HEK293T (cell line): Measurements from ENCODE around the gene PODNL1.

Source experiments
- CTCF ChIA-PET: fragments of 350-600 bp; formaldehyde crosslinking; extraction: SDS; loops from one replicate; lab custom pipeline; 2021; ENCODE audit warnings: antibody characterized with exemption, inconsistent platforms; lab: Yijun Ruan, JAX
- POLR2A ChIA-PET: fragments of 350-600 bp; formaldehyde crosslinking; extraction: SDS; loops from one replicate; lab custom pipeline; 2020; ENCODE audit warnings: antibody characterized with exemption, inconsistent platforms; lab: Yijun Ruan, JAX
- DNase-seq: peaks from one replicate; pipeline ENCODE4 v3.0.0; 2012; ENCODE audit warnings: mixed read lengths; ENCODE audit errors: extremely low spot score
- ARNT ChIP-seq: fragments of 450-650 bp; IDR thresholded peaks from 2 replicates; pipeline ENCODE4 v1.6.1; 2017; ENCODE audit warnings: mild to moderate bottlenecking
- BHLHE40 ChIP-seq: fragments of 450-650 bp; IDR thresholded peaks from 2 replicates; pipeline ENCODE4 v1.6.1; 2016; ENCODE audit warnings: mild to moderate bottlenecking, moderate library complexity, borderline replicate concordance
- CTBP1 ChIP-seq: fragments of 450-650 bp; IDR thresholded peaks from 2 replicates; pipeline ENCODE4 v1.6.1; 2016; ENCODE audit warnings: borderline replicate concordance
- ELF4 ChIP-seq: fragments of 450-650 bp; IDR thresholded peaks from 2 replicates; pipeline ENCODE4 v1.6.1; 2017; ENCODE audit warnings: antibody characterized with exemption
- FOXA1 ChIP-seq: fragments of 450-650 bp; IDR thresholded peaks from 2 replicates; pipeline ENCODE4 v1.6.1; 2016; ENCODE audit warnings: mild to moderate bottlenecking
- FOXK2 ChIP-seq: fragments of 450-650 bp; IDR thresholded peaks from 2 replicates; pipeline ENCODE4 v1.6.1; 2016; ENCODE audit warnings: mild to moderate bottlenecking
- FOXM1 ChIP-seq: fragments of 450-650 bp; IDR thresholded peaks from 2 replicates; pipeline ENCODE4 v1.6.1; 2017; ENCODE audit warnings: mild to moderate bottlenecking, borderline replicate concordance
- HDGF ChIP-seq: fragments of 450-650 bp; IDR thresholded peaks from 2 replicates; pipeline ENCODE4 v1.6.1; 2017; ENCODE audit warnings: antibody characterized with exemption, borderline replicate concordance
- L3MBTL2 ChIP-seq: fragments of 450-650 bp; conservative IDR thresholded peaks from 2 replicates; pipeline ENCODE4 v1.6.1; 2016; ENCODE audit warnings: mild to moderate bottlenecking
- LEF1 ChIP-seq: fragments of 450-650 bp; IDR thresholded peaks from 2 replicates; pipeline ENCODE4 v1.6.1; 2017; ENCODE audit warnings: mild to moderate bottlenecking, borderline replicate concordance
- NFRKB ChIP-seq: fragments of 450-650 bp; IDR thresholded peaks from 2 replicates; pipeline ENCODE4 v1.6.1; 2016; ENCODE audit warnings: mild to moderate bottlenecking, moderate library complexity
- SP1 ChIP-seq: fragments of 450-650 bp; IDR thresholded peaks from 2 replicates; pipeline ENCODE4 v1.6.1; 2017
- SUZ12 ChIP-seq: fragments of 450-650 bp; IDR thresholded peaks from 2 replicates; pipeline ENCODE4 v1.6.1; 2016; ENCODE audit warnings: mild to moderate bottlenecking
- TARDBP ChIP-seq: fragments of 450-650 bp; IDR thresholded peaks from 2 replicates; pipeline ENCODE4 v1.6.1; 2016
- ZNF384 ChIP-seq: fragments of 450-650 bp; IDR thresholded peaks from 2 replicates; pipeline ENCODE4 v1.6.1; 2016
- TF ChIP-seq, protein P1 (sequence below): fragments of 450-650 bp; IDR thresholded peaks from 2 replicates; pipeline ENCODE4 v1.6.1; 2016

PODNL1 gene

DNA sequence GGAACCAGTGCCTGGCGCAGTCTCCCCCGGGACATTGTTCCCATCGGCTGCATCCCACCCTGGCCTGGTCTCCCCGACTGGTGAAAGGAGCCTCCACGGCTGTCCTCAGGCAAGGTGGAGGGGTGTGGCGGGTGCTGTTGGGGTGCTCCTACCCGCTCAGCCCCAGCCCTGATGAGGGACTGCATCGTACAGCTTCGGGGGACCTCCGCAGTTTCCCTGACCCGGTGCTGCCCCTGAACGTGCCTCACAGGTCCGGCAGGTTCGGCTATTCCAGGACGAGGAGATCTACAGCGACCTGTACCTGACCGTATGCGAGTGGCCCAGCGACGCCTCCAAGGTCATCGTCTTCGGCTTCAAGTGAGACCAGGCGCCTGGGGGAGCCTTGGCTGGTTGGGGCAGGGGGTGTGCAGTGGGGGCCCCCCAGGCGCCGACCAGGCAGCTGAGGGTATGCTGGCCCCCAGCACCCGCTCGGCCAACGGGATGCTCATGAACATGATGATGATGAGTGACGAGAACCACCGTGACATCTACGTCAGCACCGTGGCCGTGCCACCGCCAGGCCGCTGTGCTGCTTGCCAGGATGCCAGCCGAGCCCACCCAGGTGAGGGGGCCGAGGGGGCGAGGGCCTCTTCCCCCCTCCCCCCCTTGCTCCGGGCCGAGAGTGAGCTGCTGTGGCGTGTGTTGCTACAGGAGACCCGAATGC lies 17.6 kb upstream of the PODNL1 start:
- ChIA-PET CTCF (no interaction called here), POLR2A (no interaction called here)
- DNase-seq: no peak
- no peak for TF ChIP-seq FOXA1
- TF ChIP-seq L3MBTL2: no peak
- TF ChIP-seq, protein P1, sequence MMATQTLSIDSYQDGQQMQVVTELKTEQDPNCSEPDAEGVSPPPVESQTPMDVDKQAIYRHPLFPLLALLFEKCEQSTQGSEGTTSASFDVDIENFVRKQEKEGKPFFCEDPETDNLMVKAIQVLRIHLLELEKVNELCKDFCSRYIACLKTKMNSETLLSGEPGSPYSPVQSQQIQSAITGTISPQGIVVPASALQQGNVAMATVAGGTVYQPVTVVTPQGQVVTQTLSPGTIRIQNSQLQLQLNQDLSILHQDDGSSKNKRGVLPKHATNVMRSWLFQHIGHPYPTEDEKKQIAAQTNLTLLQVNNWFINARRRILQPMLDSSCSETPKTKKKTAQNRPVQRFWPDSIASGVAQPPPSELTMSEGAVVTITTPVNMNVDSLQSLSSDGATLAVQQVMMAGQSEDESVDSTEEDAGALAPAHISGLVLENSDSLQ: no peak
- no peak for TF ChIP-seq FOXM1
- no peak for TF ChIP-seq SP1
- TF ChIP-seq ARNT: no peak
- no peak for TF ChIP-seq SUZ12
- TF ChIP-seq TARDBP: no peak
- TF ChIP-seq CTBP1: no peak
- TF ChIP-seq LEF1: no peak
- TF ChIP-seq FOXK2: no peak
- TF ChIP-seq BHLHE40: no peak
- no peak for TF ChIP-seq NFRKB
- no peak for TF ChIP-seq HDGF
- no peak for TF ChIP-seq ELF4
- TF ChIP-seq ZNF384: no peak

DNA sequence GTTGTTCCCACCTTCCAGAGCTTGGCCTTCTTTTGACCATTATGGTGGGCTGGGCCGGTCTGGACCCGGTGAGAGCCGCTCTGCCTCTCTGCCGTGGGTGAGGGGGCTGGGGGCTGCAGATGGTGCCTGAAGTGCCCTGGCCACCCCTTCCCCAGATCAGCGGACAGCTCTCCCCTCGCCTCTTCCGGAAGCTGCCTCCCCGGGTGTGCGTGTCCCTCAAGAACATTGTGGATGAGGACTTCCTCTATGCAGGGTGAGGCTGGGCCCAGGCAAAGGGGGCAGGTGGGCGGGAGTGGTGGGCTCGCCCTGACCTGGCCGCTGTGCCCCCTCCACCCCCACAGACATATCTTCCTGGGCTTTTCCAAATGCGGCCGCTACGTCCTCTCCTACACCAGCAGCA lies 16.0 kb upstream of the PODNL1 start:
- CTCF ChIA-PET: no interaction called here

DNA sequence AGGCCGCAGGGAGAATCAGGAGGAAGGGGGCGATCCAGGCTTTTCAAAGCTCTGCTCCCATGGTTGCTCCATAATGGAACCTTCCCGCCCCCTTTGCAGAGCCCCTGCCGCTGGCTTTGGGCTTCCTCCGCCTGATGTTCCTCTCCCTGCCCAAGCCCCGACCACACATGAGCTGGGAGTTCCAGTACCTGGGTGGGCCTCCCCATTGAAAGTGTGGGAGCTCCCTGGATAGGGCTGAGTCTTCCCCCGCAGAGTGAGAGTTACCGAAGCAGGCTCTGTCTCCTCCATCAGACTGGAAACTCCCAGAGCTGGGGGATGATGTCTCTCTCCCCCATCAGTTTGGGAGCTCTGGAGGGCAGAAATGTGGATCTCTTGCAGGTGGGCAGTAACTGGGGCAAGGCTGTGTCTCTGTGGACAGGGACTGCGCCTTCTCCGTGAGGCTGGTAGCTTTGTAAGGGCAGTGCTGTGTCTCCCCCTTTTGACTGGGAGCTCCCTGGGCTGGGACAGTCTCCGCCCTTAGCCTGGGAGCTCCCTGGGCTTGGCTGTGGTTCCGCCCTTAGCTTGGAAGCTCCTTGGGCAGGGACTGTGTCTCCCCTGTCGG lies 14.8 kb upstream of the PODNL1 start:
- CTCF ChIA-PET: interaction anchor here (0.9 to 1.7 kb wide), 2 partner anchors 17 to 120 kb away, joined by 3 read pairs; partner anchors contain the start of gene MISP3
- DNase-seq: no peak
- POLR2A ChIA-PET: interaction anchor here (0.5 to 2.4 kb wide), 10 partner anchors 14 to 544 kb away, joined by 3 to 9 read pairs (median 4); partner anchors contain the start of genes IL27RA, MISP3, PODNL1 and RFX1
- TF ChIP-seq, protein P1: no peak
- TF ChIP-seq HDGF: no peak
- TF ChIP-seq LEF1: no peak
- no peak for TF ChIP-seq ZNF384
- no peak for TF ChIP-seq SP1
- no peak for TF ChIP-seq SUZ12
- TF ChIP-seq FOXK2: no peak
- TF ChIP-seq FOXA1: no peak
- no peak for TF ChIP-seq TARDBP
- no peak for TF ChIP-seq BHLHE40
- no peak for TF ChIP-seq CTBP1

More for the DNA sequence above, 16.0 kb upstream of the PODNL1 start:
- DNase-seq: no peak
- TF ChIP-seq HDGF (no peak), NFRKB (no peak), CTBP1 (no peak)
- POLR2A ChIA-PET: interaction anchor here (1.2 to 2.4 kb wide), 2 partner anchors 15 to 52 kb away, joined by 6 to 9 read pairs; partner anchors contain the start of gene RFX1

DNA sequence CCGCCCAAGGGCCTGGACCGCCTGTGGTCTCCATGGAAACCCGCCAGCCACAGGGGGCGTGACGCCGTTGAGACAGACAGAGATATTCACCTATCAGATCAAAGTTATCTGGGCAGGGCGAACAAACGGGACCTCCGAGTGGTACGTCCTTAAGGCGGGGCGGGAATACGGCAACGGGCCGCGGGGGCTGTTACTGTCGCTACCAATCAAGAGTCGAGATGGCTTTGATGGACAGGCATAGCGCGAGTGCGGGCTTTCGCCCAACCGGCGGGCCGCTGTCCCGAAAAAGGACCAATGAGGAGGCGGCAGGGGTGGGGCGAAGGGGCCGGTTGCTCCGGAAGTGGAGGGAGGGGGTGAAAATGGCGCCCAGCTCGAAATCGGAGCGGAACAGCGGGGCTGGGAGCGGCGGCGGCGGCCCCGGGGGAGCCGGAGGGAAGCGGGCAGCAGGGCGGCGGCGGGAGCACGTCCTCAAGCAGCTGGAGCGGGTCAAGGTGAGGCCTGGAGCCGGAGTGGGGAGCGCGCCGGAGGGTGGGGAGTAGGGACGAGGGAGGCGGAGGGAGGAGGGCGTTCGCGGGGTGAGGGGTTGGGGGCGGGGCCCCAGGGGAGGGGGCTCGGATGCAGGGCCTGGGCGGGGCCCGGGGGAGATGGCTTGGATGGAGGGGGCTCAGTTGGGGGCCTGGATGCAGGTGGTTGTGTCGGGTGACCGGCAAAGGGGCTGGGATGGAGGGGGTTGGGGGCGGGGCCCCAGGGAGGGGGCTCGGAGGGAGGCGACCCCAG lies 14.1 kb upstream of the PODNL1 start, which contains the start of gene DCAF15:
TSS of gene DCAF15 (plus strand) at position 356 of the 777 bp plus-strand sequence. CDS start at position 360, 4 bp downstream.
- ChIA-PET POLR2A (interaction anchor here (0.5 to 2.4 kb wide), 10 partner anchors 14 to 544 kb away, joined by 3 to 9 read pairs (median 4); partner anchors contain the start of genes MISP3, PODNL1 and RFX1), CTCF (interaction anchor here (0.9 to 1.7 kb wide), 3 partner anchors 18 to 163 kb away, joined by 3 read pairs; partner anchors contain the start of gene MISP3)
- peak; percentile 100 for DNase-seq
- TF ChIP-seq TARDBP: no peak
- no peak for TF ChIP-seq CTBP1
- TF ChIP-seq FOXM1: no peak
- no peak for TF ChIP-seq ZNF384
- TF ChIP-seq FOXA1: no peak
- TF ChIP-seq SP1: peak; percentile 45; the same call in 1 of the 2 replicates
- peak; percentile 28; the same call in 1 of the 2 replicates for TF ChIP-seq ELF4
- TF ChIP-seq SUZ12: no peak
- TF ChIP-seq FOXK2: no peak
- TF ChIP-seq, protein P1: peak; percentile 100
- TF ChIP-seq LEF1: no peak
- TF ChIP-seq NFRKB: no peak
- TF ChIP-seq ARNT: no peak
- TF ChIP-seq HDGF: no peak

DNA sequence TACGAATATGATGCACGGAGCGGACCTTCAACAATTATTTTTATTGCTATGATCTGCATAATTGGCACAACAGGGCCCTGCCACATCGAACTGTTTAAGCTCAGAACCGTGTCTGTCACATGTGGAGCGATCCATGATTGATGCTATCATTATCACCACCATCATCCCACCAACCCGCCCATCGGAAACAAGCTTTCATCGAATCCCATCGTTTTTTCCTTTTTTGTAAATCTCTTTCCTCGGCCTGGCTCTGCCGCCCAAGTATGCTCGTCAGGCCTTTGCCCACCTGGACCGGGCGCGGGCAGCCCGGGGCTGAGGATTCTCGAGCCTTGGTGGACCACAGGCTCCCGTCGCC lies 13.6 kb upstream of the PODNL1 start:
- ChIA-PET POLR2A (interaction anchor here (1.1 to 2.4 kb wide), 6 partner anchors 13 to 122 kb away, joined by 3 to 9 read pairs (median 4); partner anchors contain the start of genes MISP3, PODNL1 and RFX1), CTCF (interaction anchor here (1.2 to 1.7 kb wide), 2 partner anchors 19 to 163 kb away, joined by 3 read pairs; no protein-coding TSS in a partner anchor)
- TF ChIP-seq CTBP1 (no peak; the same call in 1 of the 2 replicates), ELF4 (no peak), L3MBTL2 (no peak), FOXM1 (no peak), ZNF384 (no peak), FOXK2 (no peak), FOXA1 (no peak), SUZ12 (no peak), BHLHE40 (no peak), LEF1 (no peak), TARDBP (no peak), NFRKB (no peak), SP1 (no peak), HDGF (no peak), ARNT (no peak)
- TF ChIP-seq, protein P1: no peak
- no peak for DNase-seq
